Measurements from ENCODE around the gene SND1.

Gene SND1

DNA sequence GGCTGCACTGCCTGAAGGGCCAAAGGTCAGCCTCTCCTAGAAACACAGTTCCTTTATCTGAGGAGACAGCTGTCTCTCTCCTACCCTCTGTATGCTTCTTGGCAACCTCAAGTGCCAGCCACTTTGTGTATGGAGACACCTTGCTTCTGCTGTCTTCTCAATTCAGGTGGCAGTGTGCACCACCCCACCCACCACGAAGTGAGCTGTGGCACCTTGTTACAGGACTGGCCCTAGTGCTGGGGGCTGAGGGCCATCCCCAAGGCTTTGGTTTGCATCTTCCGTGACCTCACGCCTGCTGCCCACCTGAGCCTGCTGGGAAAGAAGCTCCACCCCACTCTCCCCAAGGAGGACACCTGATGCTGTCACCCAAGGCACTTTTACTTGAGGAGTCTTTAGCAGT is 426.3 kb downstream of the SND1 start:
- TF ChIP-seq, protein P1, sequence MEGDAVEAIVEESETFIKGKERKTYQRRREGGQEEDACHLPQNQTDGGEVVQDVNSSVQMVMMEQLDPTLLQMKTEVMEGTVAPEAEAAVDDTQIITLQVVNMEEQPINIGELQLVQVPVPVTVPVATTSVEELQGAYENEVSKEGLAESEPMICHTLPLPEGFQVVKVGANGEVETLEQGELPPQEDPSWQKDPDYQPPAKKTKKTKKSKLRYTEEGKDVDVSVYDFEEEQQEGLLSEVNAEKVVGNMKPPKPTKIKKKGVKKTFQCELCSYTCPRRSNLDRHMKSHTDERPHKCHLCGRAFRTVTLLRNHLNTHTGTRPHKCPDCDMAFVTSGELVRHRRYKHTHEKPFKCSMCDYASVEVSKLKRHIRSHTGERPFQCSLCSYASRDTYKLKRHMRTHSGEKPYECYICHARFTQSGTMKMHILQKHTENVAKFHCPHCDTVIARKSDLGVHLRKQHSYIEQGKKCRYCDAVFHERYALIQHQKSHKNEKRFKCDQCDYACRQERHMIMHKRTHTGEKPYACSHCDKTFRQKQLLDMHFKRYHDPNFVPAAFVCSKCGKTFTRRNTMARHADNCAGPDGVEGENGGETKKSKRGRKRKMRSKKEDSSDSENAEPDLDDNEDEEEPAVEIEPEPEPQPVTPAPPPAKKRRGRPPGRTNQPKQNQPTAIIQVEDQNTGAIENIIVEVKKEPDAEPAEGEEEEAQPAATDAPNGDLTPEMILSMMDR (IDR thresholded peaks at IDR 0.05; ENCODE audit: borderline replicate concordance, insufficient read depth, low read depth, low read length): no peak
- no peak overlapping the region for H3K4me3 ChIP-seq (ENCODE audit: low read depth, low read length)

DNA sequence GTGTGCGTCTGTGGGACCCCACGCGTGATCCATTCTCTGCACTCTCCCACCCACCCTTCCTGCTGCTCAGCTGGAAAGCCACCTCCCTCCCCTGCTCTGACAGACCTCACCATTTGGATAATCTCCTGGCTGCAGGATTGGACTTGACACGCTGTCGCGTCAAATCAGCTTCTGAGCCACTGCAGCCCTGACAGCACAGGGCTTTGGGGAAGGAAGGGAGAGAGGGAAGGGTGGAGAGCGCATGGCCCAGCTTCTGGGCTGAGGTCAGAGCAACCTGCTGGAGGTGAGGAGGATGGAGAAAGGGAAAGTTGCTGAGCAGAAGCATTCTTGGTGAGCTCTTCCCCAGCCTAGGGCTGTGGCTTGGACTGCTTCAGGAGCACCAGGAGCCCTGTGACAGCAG is 428.2 kb downstream of the SND1 start:
- TF ChIP-seq, protein P1 (IDR thresholded peaks at IDR 0.05; ENCODE audit: borderline replicate concordance, insufficient read depth, low read depth, low read length): no peak
- H3K4me3 ChIP-seq (ENCODE audit: low read depth, low read length): no peak overlapping the region

DNA sequence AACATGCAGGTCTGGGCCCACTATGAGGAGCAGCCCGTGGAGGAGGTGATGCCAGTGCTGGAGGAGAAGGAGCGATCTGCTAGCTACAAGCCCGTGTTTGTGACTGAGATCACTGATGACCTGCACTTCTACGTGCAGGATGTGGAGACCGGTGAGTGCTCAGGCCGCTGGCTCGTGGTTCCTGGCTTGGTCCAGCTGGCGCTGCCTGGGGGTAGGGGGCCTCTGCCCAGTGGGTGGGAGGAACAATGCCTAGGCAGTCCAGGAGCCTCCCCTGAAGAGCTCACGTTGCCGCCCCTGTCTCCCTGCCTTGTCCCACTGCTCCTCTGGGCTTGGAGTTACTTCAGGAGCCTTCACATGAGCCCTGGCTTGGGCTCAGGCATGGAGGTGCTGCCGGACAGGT is 429.4 kb downstream of the SND1 start:
- no peak overlapping the region for H3K4me3 ChIP-seq (ENCODE audit: low read depth, low read length)

DNA sequence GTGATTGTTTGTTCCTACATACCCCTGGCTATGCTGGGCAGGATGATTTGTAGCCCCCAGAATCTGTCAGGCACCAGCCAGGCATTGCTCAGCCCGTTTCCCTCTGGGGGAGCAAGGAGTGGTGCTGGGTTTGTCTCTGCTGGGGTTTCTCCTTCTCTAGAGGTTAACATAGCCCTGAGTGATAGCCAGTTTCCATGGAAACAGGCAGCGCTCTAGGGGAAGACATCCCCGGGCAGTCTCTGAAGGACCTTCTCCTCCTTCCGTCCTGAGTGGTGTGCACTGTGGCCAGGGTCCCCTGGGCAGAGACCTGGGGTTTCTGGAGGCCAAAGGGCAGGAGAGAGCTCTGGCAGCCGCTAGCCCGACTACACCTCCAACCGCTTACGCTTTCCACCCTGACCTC is 429.8 kb downstream of the SND1 start:
- H3K4me3 ChIP-seq (ENCODE audit: low read depth, low read length): no peak overlapping the region
- TF ChIP-seq, protein P1 (IDR thresholded peaks at IDR 0.05; ENCODE audit: borderline replicate concordance, insufficient read depth, low read depth, low read length): no peak

More for the DNA sequence above, 429.4 kb downstream of the SND1 start:
- TF ChIP-seq, protein P1 (IDR thresholded peaks at IDR 0.05; ENCODE audit: borderline replicate concordance, insufficient read depth, low read depth, low read length): no peak

DNA sequence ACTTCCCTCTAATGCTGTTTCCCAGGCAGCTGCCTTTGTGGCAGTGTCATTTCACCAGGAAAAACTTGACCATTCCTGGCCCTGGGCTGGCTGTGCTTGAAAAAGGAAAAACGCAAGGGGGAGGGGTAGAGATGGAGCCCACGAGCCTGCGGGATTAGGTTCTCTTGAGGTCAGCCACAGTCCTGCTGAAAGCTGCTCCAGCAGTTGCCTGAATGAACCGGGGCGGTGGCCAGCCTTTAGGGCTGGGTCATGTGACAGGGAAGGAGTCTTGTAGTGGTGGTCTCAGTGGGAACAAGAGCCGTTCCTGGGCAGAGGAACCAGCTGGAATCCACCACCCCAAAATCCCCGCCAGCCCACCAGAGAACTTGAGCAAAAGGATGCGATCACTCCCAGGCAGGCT is 430.4 kb downstream of the SND1 start:
- no peak overlapping the region for H3K4me3 ChIP-seq (ENCODE audit: low read depth, low read length)
- TF ChIP-seq, protein P1 (IDR thresholded peaks at IDR 0.05; ENCODE audit: borderline replicate concordance, insufficient read depth, low read depth, low read length): no peak

DNA sequence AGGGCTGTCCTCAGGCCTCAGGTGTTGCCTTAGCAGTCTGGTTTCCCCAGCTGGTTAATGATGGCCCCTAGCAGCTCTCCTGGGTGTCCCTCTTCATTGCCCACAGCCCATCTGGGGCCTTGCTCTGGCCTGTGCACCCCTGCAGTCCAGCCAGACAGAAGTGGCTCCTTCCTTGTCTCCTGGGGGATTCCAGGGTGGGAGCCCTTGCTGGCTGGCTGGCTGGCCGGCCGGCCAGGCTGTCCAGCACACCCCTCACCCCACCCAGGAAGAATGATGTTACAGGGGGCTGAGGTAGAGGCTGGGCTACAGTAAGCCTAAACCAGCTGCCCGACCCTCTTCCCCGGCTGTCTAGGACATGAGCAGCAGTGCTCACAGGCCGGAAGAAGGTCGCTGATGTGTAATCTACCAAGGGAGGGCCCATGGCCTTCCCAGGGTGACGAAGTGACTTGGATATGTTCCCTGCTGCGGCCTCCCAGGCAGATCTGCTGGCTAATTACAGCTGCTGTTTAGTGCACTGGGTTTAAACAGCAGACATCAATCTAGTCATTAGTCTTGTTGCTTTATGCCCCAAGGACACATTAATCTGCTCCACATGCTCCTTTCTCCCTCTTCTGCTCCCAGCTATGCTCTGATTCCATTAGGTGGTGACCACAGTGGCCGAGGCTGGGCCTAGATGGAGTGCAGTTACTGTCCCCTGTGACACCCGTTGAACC is 433.1 kb downstream of the SND1 start:
- TF ChIP-seq, protein P1 (IDR thresholded peaks at IDR 0.05; ENCODE audit: borderline replicate concordance, insufficient read depth, low read depth, low read length): no peak
- H3K4me3 ChIP-seq (ENCODE audit: low read depth, low read length): no peak overlapping the region

DNA sequence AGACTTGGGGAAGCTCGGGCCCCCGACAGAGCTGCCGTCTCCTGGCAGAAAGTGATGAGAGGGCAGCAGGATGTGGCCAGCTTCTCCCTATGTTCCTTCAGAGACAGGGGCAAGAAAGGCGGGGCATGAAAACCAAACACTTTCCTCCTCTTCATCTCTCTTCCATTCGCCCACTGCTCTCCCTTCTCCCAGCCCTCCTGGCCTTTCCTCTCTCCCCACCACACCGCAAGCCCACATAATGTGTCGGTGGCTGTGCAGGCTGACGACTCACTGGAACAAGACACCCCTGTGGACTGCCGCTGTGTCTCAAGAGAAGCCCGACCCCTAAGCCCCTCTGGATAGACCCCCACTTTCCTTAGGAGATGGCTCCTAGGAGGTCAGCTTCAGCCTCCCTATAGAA is 438.5 kb downstream of the SND1 start:
- no peak overlapping the region for H3K4me3 ChIP-seq (ENCODE audit: low read depth, low read length)
- TF ChIP-seq, protein P1 (IDR thresholded peaks at IDR 0.05; ENCODE audit: borderline replicate concordance, insufficient read depth, low read depth, low read length): no peak

All from GM12875 (cell line).